T-helper 2 cell treated with Interferon-gamma antibody and Interleukin-4, amounts not matched to agents 5 μg/mL and 100 μg/mL, for 36 hours (primary cell): Measurements from ENCODE around the gene P4HA1.
"Not testable (repeated sequence)": the region's sequence is repeated elsewhere in the genome, so short reads cannot be mapped to it uniquely, and the experiment has no call there.

Experiments used
- DNase-seq: peaks from one replicate; pipeline ENCODE4 v3.0.0; 2021; ENCODE audit warnings: low spot score
- H3K27ac Mint-ChIP-seq: one replicate; pipeline ENCODE4 v1.8.0; 2021; ENCODE audit warnings: mild to moderate bottlenecking, mixed read lengths
- H3K27me3 Mint-ChIP-seq: one replicate; pipeline ENCODE4 v1.8.0; 2021; ENCODE audit warnings: low read depth, mixed read lengths
- H3K36me3 Mint-ChIP-seq: one replicate; pipeline ENCODE4 v1.8.0; 2021; ENCODE audit warnings: low read depth, mixed read lengths
- H3K4me1 Mint-ChIP-seq: one replicate; pipeline ENCODE4 v1.8.0; 2021; ENCODE audit warnings: low read depth, mixed read lengths
- H3K4me3 Mint-ChIP-seq: one replicate; pipeline ENCODE4 v1.8.0; 2022; ENCODE audit warnings: mild to moderate bottlenecking, moderate library complexity, mixed read lengths
- H3K9me3 Mint-ChIP-seq: one replicate; pipeline ENCODE4 v1.8.0; 2021; ENCODE audit warnings: mixed read lengths

The P4HA1 gene

DNA sequence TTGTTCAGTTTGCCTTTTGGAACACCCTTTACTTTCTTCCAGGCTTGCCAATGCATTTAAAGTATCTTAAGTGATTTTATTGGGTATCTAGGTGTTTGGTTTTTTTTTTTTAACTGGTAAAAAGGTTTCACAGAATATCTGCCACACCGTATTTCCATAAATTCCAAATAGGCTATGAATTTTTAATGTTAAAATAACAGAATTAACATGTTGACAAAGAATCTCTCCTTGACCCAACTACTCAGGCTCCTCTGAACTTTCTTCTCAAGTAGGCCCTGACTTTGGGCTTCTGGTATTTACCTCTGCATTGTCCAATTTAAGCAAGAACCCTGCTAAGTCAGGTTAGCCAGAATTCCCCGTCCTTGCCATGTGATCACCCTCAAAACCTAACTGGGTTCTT lies 80.9 kb downstream of the P4HA1 start:
- no peaks in the 10 kb centered on the region for H3K27me3 Mint-ChIP-seq
- H3K4me3 Mint-ChIP-seq = no peak overlapping the region
- no peak for DNase-seq
- H3K27ac Mint-ChIP-seq = no peak overlapping the region
- H3K9me3 Mint-ChIP-seq = no peaks in the 10 kb centered on the region
- H3K36me3 Mint-ChIP-seq = peaks cover 63% of the 10 kb centered on the region
- H3K4me1 Mint-ChIP-seq = peaks cover 8% of the 10 kb centered on the region

DNA sequence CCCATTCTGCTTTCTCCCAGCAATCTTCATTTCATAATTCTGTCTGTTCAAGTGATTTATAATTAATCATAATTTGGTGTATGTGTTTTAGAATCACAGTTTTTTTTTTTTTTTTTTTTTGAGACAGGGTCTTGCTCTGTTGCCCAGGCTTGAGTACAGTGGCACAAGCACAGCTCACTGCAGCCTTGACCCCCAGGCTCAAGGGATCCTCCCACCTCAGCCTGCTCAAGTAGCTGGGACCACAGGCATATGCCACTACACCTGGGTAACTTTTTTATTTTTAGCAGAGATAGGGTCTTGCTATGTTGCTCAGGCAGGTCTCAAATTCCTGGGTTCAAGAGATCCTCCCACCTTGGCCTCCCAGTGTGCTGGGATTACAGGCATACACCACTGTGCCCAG lies 92.8 kb downstream of the P4HA1 start:
- DNase-seq = no peak
- peaks cover 47% of the 10 kb centered on the region for H3K36me3 Mint-ChIP-seq
- no peak overlapping the region for H3K27ac Mint-ChIP-seq
- H3K27me3 Mint-ChIP-seq = no peaks in the 10 kb centered on the region
- H3K9me3 Mint-ChIP-seq = peaks cover 3% of the 10 kb centered on the region
- no peaks in the 10 kb centered on the region for H3K4me1 Mint-ChIP-seq
- H3K4me3 Mint-ChIP-seq = no peak overlapping the region

DNA sequence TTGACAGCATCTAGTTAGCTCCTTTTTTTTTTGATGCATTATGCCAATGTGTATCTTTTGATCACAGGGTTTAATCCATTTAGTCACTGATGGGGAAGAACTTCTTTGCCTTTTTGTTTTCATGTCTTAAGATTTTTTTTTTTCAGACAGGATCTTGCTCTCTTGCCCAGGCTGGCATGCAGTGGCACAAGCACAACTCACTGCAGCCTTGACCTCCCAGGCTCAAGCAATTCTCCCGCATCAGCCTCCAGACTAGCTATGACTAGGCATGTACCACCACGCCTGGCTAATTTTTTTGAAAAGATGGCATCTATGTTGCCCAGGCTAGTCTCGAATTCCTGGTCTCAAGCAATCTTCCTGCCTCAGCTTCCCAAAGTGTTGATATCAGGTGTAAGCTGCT lies 95.7 kb downstream of the P4HA1 start:
- DNase-seq = no peak
- H3K36me3 Mint-ChIP-seq = peaks cover 32% of the 10 kb centered on the region
- no peaks in the 10 kb centered on the region for H3K27me3 Mint-ChIP-seq
- no peaks in the 10 kb centered on the region for H3K4me1 Mint-ChIP-seq
- no peak overlapping the region for H3K27ac Mint-ChIP-seq
- peaks cover 9% of the 10 kb centered on the region for H3K9me3 Mint-ChIP-seq
- H3K4me3 Mint-ChIP-seq = no peak overlapping the region

DNA sequence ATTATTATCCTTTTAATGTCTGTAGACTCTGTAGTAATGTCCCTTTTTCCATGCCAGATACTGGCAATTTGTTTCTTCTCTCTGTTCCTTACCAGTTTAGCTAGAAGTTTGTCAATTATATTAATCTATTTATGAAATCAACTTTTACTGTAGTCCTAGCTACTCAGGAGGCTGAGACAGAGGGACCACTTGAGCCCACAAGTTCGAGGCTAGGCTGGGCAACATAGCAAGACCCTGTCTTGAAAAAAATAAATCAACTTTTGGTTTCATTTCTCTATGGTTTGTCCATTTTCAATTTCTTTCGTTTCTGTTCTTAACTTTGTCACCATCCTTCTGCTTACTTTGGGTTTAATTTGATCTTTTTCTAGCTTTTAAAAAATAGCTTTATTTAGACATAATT lies 99.6 kb downstream of the P4HA1 start:
- Mint-ChIP-seq H3K9me3 (peaks cover 23% of the 10 kb centered on the region), H3K36me3 (peaks cover 47% of the 10 kb centered on the region), H3K4me3 (no peak overlapping the region), H3K4me1 (no peaks in the 10 kb centered on the region), H3K27ac (no peak overlapping the region), H3K27me3 (no peaks in the 10 kb centered on the region)
- DNase-seq = no peak

- H3K27ac Mint-ChIP-seq, DNase-seq, H3K4me1 Mint-ChIP-seq, H3K4me3 Mint-ChIP-seq, H3K27me3 Mint-ChIP-seq: not testable (repeated sequence)
- peaks cover 48% of the 10 kb centered on the region for H3K36me3 Mint-ChIP-seq
- H3K9me3 Mint-ChIP-seq = peaks cover 23% of the 10 kb centered on the region
These were observed 101.2 kb downstream of the P4HA1 start for GRCh38 chr10:72995459-72995858.

DNA sequence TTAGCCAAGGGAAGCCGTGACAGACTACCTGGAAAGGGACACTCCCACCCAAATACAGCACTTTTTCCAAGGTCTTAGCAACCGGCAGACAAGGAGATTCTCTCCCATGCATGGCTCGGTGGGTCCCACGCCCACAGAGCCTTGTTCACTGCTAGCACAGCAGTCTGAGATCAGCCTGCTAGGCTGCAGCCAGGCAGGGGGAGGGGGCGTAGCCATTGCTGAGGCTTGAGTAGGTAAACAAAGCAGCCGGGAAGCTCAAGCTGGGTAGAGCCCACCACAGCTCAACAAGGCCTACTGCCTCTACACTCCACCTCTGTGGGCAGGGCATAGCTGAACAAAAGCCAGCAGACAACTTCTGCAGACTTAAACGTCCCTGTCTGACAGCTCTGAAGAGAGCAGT lies 106.9 kb downstream of the P4HA1 start:
- not testable (repeated sequence) for H3K27ac Mint-ChIP-seq, H3K4me3 Mint-ChIP-seq, H3K9me3 Mint-ChIP-seq, DNase-seq, H3K27me3 Mint-ChIP-seq, H3K4me1 Mint-ChIP-seq
- peaks cover 41% of the 10 kb centered on the region for H3K36me3 Mint-ChIP-seq

DNA sequence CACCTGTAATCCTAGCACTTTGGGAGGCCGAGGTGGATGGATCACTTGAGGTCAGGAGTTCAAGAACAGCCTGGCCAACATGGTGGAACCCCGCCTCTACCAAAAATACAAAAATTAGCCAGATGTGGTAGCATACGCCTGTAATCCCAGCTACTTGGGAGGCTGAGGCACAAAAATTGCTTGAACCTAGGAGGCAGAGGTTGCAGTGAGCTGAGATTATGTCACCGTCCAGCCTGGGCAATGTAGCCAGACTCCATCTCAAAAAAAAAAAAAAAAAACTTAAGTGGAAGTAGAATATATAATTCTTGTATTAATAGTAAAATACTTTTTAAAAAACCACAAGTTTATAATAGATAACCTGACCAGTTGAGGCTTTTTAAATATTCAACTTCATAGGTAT lies 112.0 kb downstream of the P4HA1 start:
- DNase-seq, H3K4me3 Mint-ChIP-seq, H3K27me3 Mint-ChIP-seq, H3K4me1 Mint-ChIP-seq, H3K9me3 Mint-ChIP-seq, H3K27ac Mint-ChIP-seq: not testable (repeated sequence)
- H3K36me3 Mint-ChIP-seq = peaks cover 12% of the 10 kb centered on the region

GRCh38 chr10:72981882-72982529 lies 114.7 kb downstream of the P4HA1 start:
- peaks cover 4% of the 10 kb centered on the region for H3K36me3 Mint-ChIP-seq
- no peak overlapping the region for H3K4me3 Mint-ChIP-seq
- no peaks in the 10 kb centered on the region for H3K4me1 Mint-ChIP-seq
- no peaks in the 10 kb centered on the region for H3K27me3 Mint-ChIP-seq
- peaks cover 31% of the 10 kb centered on the region for H3K9me3 Mint-ChIP-seq
- H3K27ac Mint-ChIP-seq = no peak overlapping the region
- DNase-seq = no peak

DNA sequence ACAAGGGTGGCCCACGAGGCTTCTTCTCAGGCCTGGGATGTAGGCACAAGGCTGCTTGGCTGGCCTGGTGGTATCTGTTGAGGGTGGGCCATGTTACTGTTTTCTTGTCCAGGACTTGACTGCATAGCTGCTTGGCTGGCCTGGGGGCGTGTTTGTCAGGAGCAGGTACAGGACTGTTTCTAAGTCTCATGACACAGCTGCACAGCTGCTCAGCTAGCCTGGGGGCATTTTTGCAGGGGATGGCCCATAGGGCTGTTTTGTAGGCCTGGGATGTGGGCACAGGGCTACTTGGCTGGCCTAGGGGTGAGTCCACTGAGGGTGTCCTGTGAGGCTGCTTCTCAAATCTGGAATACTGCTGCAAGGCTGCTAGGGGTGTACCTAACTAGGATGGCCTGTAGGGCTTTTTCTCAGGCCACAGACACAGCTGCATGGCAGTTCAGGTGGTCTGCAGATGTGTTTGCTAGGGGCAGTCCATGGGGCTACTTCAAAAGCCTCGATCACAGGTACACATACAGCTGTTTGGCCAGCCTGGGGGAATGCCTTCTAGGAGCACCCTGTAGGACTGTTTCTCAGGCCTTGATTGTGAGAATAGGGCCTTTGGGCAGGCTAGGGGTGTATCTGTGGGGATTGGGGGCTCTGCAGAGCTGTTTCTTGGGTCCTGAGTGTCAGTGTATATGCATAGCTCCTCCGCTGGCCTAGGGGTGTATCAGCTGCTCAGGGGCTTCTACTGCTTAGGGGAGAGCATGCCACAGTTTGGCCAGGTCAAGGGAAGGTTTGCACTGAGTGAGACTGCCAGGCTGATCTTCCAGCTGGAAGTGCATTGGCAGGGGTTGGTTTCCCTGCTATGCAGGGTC lies 115.4 kb downstream of the P4HA1 start:
- Mint-ChIP-seq H3K27me3 (no peaks in the 10 kb centered on the region), H3K4me1 (no peaks in the 10 kb centered on the region), H3K9me3 (peaks cover 35% of the 10 kb centered on the region), H3K27ac (no peak overlapping the region), H3K36me3 (peaks cover 2% of the 10 kb centered on the region), H3K4me3 (no peak overlapping the region)
- no peak for DNase-seq

- Mint-ChIP-seq H3K9me3 (peaks cover 42% of the 10 kb centered on the region), H3K27ac (no peak overlapping the region), H3K36me3 (peaks cover 2% of the 10 kb centered on the region), H3K4me3 (no peak overlapping the region), H3K27me3 (no peaks in the 10 kb centered on the region), H3K4me1 (no peaks in the 10 kb centered on the region)
- DNase-seq = no peak
These were observed 116.3 kb downstream of the P4HA1 start for GRCh38 chr10:72980348-72980747.

GRCh38 chr10:72979709-72980108 lies 117.0 kb downstream of the P4HA1 start:
- Mint-ChIP-seq H3K27ac (no peak overlapping the region), H3K36me3 (peaks cover 2% of the 10 kb centered on the region), H3K4me1 (no peaks in the 10 kb centered on the region), H3K9me3 (peaks cover 48% of the 10 kb centered on the region), H3K4me3 (no peak overlapping the region), H3K27me3 (no peaks in the 10 kb centered on the region)
- DNase-seq = no peak

- no peaks in the 10 kb centered on the region for H3K27me3 Mint-ChIP-seq
- no peak overlapping the region for H3K4me3 Mint-ChIP-seq
- H3K9me3 Mint-ChIP-seq = peaks cover 50% of the 10 kb centered on the region
- H3K27ac Mint-ChIP-seq = no peak overlapping the region
- peaks cover 2% of the 10 kb centered on the region for H3K36me3 Mint-ChIP-seq
- DNase-seq = no peak
- no peaks in the 10 kb centered on the region for H3K4me1 Mint-ChIP-seq
These were observed 119.8 kb downstream of the P4HA1 start for GRCh38 chr10:72976886-72977285.
